ENCODE measurements around the gene BACE2.

The BACE2 gene

DNA sequence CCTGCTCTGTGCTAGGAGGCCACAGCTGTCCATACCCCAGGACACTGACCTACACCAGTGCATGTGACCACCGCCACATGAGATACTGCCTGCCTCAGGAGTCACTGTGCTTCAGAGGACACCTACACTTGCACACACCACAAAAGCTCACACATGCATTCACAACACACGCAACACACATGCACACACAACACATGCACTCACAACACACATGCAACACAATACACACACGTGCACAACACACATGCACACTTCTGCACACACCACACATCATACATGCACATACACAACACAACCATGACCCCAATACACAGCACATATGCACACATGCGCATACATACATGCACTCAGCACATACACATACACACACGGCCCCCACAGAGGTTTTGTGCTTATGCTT, 28.7 kb upstream of the BACE2 start:
- DNase-seq (ENCODE audit: low read depth in 1 of 2, low spot score in 1 of 2): no peak
- TF ChIP-seq, protein P1, sequence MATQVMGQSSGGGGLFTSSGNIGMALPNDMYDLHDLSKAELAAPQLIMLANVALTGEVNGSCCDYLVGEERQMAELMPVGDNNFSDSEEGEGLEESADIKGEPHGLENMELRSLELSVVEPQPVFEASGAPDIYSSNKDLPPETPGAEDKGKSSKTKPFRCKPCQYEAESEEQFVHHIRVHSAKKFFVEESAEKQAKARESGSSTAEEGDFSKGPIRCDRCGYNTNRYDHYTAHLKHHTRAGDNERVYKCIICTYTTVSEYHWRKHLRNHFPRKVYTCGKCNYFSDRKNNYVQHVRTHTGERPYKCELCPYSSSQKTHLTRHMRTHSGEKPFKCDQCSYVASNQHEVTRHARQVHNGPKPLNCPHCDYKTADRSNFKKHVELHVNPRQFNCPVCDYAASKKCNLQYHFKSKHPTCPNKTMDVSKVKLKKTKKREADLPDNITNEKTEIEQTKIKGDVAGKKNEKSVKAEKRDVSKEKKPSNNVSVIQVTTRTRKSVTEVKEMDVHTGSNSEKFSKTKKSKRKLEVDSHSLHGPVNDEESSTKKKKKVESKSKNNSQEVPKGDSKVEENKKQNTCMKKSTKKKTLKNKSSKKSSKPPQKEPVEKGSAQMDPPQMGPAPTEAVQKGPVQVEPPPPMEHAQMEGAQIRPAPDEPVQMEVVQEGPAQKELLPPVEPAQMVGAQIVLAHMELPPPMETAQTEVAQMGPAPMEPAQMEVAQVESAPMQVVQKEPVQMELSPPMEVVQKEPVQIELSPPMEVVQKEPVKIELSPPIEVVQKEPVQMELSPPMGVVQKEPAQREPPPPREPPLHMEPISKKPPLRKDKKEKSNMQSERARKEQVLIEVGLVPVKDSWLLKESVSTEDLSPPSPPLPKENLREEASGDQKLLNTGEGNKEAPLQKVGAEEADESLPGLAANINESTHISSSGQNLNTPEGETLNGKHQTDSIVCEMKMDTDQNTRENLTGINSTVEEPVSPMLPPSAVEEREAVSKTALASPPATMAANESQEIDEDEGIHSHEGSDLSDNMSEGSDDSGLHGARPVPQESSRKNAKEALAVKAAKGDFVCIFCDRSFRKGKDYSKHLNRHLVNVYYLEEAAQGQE (IDR thresholded peaks at IDR 0.05; ENCODE audit: insufficient replicate concordance, low read depth): no peak
- TF ChIP-seq GABPA (IDR thresholded peaks at IDR 0.05; ENCODE audit: low read depth): no peak
- no peak for TF ChIP-seq SPI1 (IDR thresholded peaks at IDR 0.05; ENCODE audit: borderline replicate concordance, low read depth)
- no peak for TF ChIP-seq POLR2AphosphoS5 (IDR thresholded peaks at IDR 0.05; ENCODE audit: low read depth)
- TF ChIP-seq, protein P2, sequence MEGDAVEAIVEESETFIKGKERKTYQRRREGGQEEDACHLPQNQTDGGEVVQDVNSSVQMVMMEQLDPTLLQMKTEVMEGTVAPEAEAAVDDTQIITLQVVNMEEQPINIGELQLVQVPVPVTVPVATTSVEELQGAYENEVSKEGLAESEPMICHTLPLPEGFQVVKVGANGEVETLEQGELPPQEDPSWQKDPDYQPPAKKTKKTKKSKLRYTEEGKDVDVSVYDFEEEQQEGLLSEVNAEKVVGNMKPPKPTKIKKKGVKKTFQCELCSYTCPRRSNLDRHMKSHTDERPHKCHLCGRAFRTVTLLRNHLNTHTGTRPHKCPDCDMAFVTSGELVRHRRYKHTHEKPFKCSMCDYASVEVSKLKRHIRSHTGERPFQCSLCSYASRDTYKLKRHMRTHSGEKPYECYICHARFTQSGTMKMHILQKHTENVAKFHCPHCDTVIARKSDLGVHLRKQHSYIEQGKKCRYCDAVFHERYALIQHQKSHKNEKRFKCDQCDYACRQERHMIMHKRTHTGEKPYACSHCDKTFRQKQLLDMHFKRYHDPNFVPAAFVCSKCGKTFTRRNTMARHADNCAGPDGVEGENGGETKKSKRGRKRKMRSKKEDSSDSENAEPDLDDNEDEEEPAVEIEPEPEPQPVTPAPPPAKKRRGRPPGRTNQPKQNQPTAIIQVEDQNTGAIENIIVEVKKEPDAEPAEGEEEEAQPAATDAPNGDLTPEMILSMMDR (IDR thresholded peaks at IDR 0.05; ENCODE audit: insufficient read depth, low read length): no peak

DNA sequence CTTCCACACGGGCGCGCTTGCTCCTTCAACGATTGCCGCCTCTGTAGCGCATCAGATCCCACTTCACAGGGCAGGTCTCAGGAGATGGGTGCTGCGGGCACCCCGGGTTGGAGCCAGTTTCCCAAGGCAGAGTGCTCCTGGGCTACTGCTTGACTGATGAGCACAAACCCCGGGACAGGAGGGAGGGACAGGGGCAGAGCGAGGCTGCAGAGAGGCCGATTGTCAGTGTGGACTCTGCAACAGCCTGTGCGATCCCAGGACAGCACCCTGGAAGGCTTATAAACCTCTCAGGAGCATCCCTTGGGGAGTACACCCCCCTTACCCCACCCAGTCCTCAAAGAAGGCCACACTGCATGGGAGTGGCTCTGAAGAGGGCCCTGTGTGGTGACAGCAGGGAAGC, 28.0 kb upstream of the BACE2 start:
- no peak for DNase-seq (ENCODE audit: low read depth in 1 of 2, low spot score in 1 of 2)
- no peaks in the 10 kb centered on the region for H3K27me3 ChIP-seq (ENCODE audit: insufficient read depth, poor library complexity, severe bottlenecking)
- TF ChIP-seq GABPA (IDR thresholded peaks at IDR 0.05; ENCODE audit: low read depth): no peak
- TF ChIP-seq, protein P2 (IDR thresholded peaks at IDR 0.05; ENCODE audit: insufficient read depth, low read length): no peak
- TF ChIP-seq POLR2AphosphoS5 (IDR thresholded peaks at IDR 0.05; ENCODE audit: low read depth): no peak
- TF ChIP-seq, protein P1 (IDR thresholded peaks at IDR 0.05; ENCODE audit: insufficient replicate concordance, low read depth): no peak
- no peak for TF ChIP-seq SPI1 (IDR thresholded peaks at IDR 0.05; ENCODE audit: borderline replicate concordance, low read depth)
- no peak overlapping the region for H3K27ac ChIP-seq (replicated peaks)
- H3K4me3 ChIP-seq (replicated peaks; ENCODE audit: insufficient read depth, low read length): no peak overlapping the region

More for the DNA sequence above, 28.7 kb upstream of the BACE2 start:
- Histone ChIP-seq H3K4me3 (replicated peaks; ENCODE audit: insufficient read depth, low read length) (no peak overlapping the region), H3K27me3 (ENCODE audit: insufficient read depth, poor library complexity, severe bottlenecking) (no peaks in the 10 kb centered on the region), H3K27ac (replicated peaks) (no peak overlapping the region)

DNA sequence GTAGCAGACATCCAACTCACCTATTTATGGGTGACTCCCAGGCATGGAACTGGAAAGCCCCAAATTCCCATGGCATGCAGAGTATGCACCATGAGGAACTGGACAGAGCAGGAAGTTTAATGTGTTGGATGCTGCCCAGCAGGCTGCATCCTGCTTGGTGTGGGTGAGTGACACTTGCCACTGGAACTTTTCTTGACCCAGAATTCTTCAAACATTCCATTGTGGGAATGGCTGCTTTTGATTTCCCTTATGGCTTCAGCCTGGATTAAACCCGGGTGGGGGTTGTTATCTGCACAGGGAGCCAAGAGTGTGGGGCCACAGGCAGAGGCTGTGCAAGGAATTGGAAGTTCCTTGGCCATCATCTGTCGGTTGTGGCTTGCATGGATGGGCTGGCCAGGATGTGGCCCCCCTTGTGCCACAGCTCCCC, 26.9 kb upstream of the BACE2 start:
- TF ChIP-seq POLR2AphosphoS5 (IDR thresholded peaks at IDR 0.05; ENCODE audit: low read depth): no peak
- TF ChIP-seq GABPA (IDR thresholded peaks at IDR 0.05; ENCODE audit: low read depth): no peak
- TF ChIP-seq SPI1 (IDR thresholded peaks at IDR 0.05; ENCODE audit: borderline replicate concordance, low read depth): no peak
- TF ChIP-seq, protein P2 (IDR thresholded peaks at IDR 0.05; ENCODE audit: insufficient read depth, low read length): no peak
- TF ChIP-seq, protein P1 (IDR thresholded peaks at IDR 0.05; ENCODE audit: insufficient replicate concordance, low read depth): no peak
- no peak for DNase-seq (ENCODE audit: low read depth in 1 of 2, low spot score in 1 of 2)
- no peak overlapping the region for H3K4me3 ChIP-seq (replicated peaks; ENCODE audit: insufficient read depth, low read length)
- H3K27ac ChIP-seq (replicated peaks): no peak overlapping the region
- H3K27me3 ChIP-seq (ENCODE audit: insufficient read depth, poor library complexity, severe bottlenecking): no peaks in the 10 kb centered on the region
